Activated T-cell treated with anti-CD3 and anti-CD28 coated beads for 24 hours (primary cell): ENCODE measurements around the gene ZYX.
"Not testable (repeated sequence)": the region's sequence is repeated elsewhere in the genome, so short reads cannot be mapped to it uniquely, and the experiment has no call there.

ENCODE experiments used
- DNase-seq: peaks from one replicate; pipeline ENCODE4 v3.0.0-alpha.2; 2020; ENCODE audit warnings: low read depth

ZYX gene

GRCh38 chr7:143396625-143397556 is 15.7 kb downstream of the ZYX start:
- DNase-seq: no peak

GRCh38 chr7:143397710-143398530 is 16.8 kb downstream of the ZYX start:
- DNase-seq: no peak

- no peak for DNase-seq
These were observed 17.5 kb downstream of the ZYX start for GRCh38 chr7:143398616-143399015.

- no peak for DNase-seq
These were observed 18.0 kb downstream of the ZYX start for GRCh38 chr7:143399151-143399550.

DNA sequence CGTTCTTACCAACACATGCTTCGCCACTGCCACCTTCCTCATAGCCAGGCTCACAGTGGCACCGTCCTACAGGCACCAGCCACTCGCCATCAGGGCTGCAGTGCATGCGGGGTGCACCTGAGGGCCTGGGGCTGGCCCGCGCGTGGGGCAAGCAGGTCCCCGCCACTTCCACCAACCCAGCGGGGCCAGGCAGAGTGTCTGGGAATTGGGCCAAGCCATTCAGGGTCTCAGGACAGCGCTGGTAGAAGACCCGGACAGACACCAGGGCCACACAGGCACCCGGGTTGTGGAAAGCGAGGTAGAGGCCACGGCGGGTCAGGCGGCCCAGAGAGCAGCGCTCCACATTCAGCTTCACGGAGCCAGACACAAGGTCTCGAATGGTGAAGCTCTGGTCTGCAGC is 18.5 kb downstream of the ZYX start:
- no peak for DNase-seq

GRCh38 chr7:143401265-143401664 is 20.1 kb downstream of the ZYX start:
- DNase-seq: no peak

DNA sequence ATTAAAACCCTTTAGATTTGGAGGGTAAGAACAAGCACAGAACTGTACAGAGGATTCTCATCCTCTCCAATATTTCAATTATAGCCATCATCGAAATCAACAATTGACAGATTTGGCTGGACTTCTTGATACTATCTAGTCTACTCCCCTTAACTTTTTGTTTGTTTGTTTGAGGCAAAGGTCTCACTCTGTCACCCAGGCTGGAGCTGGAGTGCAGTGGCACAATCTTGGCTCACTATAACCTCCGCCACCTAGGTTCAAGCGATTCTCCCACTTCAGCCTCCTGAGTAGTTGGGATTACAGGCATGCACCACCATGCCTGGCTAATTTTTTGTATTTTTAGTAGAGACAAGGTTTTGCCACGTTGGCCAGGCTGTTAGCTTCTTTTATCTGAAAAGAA is 21.1 kb downstream of the ZYX start:
- DNase-seq: not testable (repeated sequence)

- DNase-seq: no peak
These were observed 24.2 kb downstream of the ZYX start for GRCh38 chr7:143405173-143406001.

DNA sequence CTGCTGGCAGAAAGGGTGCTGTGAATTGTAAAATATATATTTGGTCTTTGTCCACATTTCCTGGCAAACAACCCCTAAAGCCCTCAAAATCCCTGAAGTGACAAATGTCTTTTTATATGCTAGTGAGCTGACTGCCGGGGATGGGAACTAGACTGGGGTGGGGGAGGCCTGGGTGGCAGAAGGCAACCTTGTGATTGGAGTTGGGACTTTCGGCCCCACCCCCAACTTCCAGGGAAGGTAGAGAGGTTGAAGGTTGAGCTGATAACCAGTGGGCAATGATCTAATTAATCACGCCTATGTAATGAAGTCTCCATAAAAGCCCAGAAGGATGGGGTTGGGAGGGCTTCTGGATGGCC is 24.8 kb downstream of the ZYX start:
- no peak for DNase-seq

GRCh38 chr7:143407287-143408251 is 26.4 kb downstream of the ZYX start:
- DNase-seq: no peak

DNA sequence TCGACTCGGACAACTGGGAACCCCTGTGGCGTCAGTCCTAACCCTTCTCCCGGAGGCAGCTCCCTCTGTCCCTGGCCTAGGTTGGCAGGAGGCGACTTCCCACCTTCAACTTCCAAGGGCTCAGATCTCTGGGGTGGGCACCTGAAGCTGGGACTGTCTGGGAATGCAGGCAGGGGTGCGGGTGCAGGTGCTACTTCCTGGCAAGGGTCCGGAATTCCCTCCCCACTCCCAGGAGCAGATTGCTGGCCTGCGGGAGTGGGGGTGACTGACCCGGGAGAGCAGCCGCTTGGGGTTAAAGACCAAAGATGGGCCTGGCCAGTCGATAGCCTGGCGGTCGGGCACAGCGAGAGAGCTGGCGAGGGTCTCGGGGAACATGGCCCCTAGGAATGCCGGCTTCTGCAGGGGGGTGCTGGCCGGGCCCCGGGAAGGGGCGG is 27.1 kb downstream of the ZYX start:
- DNase-seq: no peak

DNA sequence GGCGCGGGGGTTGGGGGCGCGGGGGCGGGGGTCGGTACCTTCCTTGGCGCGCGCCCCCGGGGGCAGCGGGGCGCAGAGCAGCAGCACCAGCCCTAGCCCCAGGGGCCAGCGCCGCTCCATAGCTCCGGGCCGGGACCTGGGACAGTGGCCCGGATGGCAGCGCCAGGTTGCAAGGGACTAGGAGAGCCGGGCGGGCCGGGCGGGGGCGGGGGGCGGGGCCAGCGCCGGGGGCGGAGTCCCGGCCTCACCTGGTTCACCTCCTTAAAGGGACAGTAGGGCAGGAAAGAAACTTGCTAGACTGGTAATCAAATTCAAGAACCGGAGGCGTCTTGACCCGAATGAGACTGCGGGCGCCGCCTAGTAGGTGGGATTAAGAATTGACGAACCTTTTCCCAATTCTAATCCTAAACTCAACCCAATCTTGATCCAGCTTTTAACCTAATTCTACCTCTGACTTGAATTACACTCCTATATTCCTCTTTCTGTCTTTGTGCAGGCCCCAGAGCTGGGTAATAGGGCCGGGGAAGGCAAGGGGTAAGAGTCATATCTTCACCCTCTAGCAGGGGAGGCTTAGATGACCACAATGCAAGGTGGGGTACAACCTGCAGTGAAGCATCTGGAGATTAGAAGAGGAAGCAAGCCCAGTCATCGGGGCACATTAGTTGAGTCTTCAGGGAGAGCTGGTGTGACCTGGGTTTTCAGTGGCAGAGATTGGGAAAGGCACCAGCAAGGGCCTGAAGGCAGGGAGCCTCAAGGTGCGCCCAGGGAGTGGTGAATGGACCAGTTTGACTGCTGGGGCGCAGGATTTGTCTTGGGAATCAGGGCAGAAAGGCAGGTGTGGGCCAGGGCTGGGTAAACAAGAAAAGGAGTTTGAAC is 27.8 kb downstream of the ZYX start, which contains the start of gene EPHA1:
EPHA1 (minus strand) TSS at position 171 of the 876 bp plus-strand sequence; CDS start at position 120, 51 bp downstream.
- no peak for DNase-seq

DNA sequence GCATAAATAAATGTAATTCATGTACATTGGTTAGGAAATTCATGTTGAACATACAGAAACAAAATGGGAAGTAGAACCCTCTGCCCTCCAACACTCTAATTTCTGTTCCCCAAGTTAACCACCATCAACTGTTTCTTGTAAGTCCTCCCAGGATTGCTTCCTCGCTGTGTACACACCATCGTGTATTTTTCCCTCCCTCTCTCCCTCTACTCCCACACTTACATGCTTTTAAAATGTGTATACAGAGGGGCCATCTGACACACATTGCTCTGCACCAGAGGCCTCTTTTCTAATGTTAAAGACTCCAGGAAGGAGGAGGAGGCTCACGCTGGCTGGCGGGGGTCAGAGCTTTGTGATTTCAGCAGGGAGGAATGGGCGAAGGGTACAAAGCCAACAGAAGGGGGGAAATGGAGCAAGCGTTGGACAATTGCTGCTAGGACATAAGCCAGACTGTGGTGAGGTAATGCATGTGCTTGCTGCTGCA is 29.4 kb downstream of the ZYX start:
- no peak for DNase-seq

GRCh38 chr7:143411976-143412708 is 31.0 kb downstream of the ZYX start:
- DNase-seq: no peak

GRCh38 chr7:143413123-143413522 is 32.0 kb downstream of the ZYX start:
- DNase-seq: no peak

DNA sequence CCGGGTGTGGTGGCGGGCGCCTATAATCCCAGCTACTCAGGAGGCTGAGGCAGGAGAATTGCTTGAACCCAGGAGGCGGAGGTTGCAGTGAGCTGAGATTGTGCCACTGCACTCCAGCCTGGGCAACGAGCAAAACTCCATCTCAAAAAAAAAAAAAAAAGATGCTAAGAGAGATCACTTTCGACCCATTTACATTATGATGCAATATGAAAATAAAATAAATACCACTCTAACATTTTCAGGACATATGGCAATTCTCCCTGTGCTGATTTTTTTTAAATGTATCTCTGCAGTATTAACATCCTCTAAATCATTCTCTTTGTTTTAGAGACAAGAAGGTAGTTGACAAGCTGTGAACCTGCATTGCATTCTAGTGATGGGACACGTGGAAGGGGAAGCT is 34.1 kb downstream of the ZYX start:
- DNase-seq: not testable (repeated sequence)

GRCh38 chr7:143415742-143416397 is 34.7 kb downstream of the ZYX start:
- DNase-seq: no peak

- no peak for DNase-seq
These were observed 35.5 kb downstream of the ZYX start for GRCh38 chr7:143416565-143417149.
